Measurements from ENCODE around the gene MTG2. TPM values are rescaled to one million over a fixed set of nuclear protein-coding genes. Genes with fewer than 3 reads are reported as not detected.

The MTG2 gene
- total and polyA plus RNA-seq, 10 of the 15 experiments (the other 5 are each of a cell fraction or from before 2014, with no cell fraction given) = 6.2 to 52.4 (median 34.3) TPM

DNA sequence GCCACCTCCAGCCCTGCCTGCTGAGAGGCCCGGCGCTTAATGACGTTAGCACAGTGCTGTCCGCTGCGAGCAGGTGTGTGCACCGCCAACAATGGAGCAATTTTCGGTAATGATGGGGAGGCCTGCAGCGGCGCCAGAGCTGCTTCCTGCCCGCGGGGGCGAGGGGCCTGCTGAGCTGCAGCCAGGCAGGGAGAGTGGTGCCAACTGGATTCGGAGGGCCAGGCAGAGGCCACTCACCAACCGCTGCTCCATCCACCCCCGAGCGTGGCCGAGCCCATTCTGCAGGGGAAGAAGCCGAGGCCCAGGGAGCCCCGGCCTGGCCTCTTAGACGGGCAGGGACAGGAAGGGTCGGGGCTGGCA, 27.6 kb downstream of the MTG2 start:
- no peak overlapping the region for H3K9ac ChIP-seq (ENCODE audit: control insufficient read depth, insufficient read depth, low read length)
- ChIA-PET POLR2A (no interaction called here), CTCF (no interaction called here), RAD21 (ENCODE audit: unreplicated experiment) (no interaction called here), SMC1A (ENCODE audit: uncharacterized antibody, unreplicated experiment) (no interaction called here)
- TF ChIP-seq HDAC6 (IDR thresholded peaks at IDR 0.05; ENCODE audit: unreplicated experiment) (no peak), CREM (IDR thresholded peaks at IDR 0.05; ENCODE audit: low read depth) (no peak), NR2F1 (conservative IDR thresholded peaks at IDR 0.05) (no peak), TCF12 (IDR thresholded peaks at IDR 0.05; ENCODE audit: low read depth, low read length) (no peak), IKZF1 (conservative IDR thresholded peaks at IDR 0.05) (no peak), RCOR1 (conservative IDR thresholded peaks at IDR 0.05; ENCODE audit: low read depth, low read length) (no peak), BCL11A (IDR thresholded peaks at IDR 0.05; ENCODE audit: low read depth, low read length) (no peak), NFYA (IDR thresholded peaks at IDR 0.05; ENCODE audit: borderline replicate concordance, low read depth, low read length) (no peak), CREB1 (IDR thresholded peaks at IDR 0.05; ENCODE audit: low read depth) (no peak), BRCA1 (IDR thresholded peaks at IDR 0.05; ENCODE audit: low read depth, low read length) (no peak), STAT3 (IDR thresholded peaks at IDR 0.05; ENCODE audit: low read depth, low read length) (no peak), CBFB (IDR thresholded peaks at IDR 0.05; ENCODE audit: low read depth) (no peak)
- TF ChIP-seq, protein P1, sequence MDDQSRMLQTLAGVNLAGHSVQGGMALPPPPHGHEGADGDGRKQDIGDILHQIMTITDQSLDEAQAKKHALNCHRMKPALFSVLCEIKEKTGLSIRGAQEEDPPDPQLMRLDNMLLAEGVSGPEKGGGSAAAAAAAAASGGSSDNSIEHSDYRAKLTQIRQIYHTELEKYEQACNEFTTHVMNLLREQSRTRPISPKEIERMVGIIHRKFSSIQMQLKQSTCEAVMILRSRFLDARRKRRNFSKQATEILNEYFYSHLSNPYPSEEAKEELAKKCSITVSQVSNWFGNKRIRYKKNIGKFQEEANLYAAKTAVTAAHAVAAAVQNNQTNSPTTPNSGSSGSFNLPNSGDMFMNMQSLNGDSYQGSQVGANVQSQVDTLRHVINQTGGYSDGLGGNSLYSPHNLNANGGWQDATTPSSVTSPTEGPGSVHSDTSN (IDR thresholded peaks at IDR 0.05; ENCODE audit: insufficient replicate concordance, low read depth, low read length) = no peak
- TF ChIP-seq, protein P2, sequence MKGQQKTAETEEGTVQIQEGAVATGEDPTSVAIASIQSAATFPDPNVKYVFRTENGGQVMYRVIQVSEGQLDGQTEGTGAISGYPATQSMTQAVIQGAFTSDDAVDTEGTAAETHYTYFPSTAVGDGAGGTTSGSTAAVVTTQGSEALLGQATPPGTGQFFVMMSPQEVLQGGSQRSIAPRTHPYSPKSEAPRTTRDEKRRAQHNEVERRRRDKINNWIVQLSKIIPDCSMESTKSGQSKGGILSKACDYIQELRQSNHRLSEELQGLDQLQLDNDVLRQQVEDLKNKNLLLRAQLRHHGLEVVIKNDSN (IDR thresholded peaks at IDR 0.05; ENCODE audit: borderline replicate concordance, extremely low read length, insufficient read depth, low read depth, low read length) = no peak
- TF ChIP-seq, protein P3, sequence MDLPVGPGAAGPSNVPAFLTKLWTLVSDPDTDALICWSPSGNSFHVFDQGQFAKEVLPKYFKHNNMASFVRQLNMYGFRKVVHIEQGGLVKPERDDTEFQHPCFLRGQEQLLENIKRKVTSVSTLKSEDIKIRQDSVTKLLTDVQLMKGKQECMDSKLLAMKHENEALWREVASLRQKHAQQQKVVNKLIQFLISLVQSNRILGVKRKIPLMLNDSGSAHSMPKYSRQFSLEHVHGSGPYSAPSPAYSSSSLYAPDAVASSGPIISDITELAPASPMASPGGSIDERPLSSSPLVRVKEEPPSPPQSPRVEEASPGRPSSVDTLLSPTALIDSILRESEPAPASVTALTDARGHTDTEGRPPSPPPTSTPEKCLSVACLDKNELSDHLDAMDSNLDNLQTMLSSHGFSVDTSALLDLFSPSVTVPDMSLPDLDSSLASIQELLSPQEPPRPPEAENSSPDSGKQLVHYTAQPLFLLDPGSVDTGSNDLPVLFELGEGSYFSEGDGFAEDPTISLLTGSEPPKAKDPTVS (IDR thresholded peaks at IDR 0.05; ENCODE audit: low read depth, low read length) = no peak
- TF ChIP-seq, protein P4, sequence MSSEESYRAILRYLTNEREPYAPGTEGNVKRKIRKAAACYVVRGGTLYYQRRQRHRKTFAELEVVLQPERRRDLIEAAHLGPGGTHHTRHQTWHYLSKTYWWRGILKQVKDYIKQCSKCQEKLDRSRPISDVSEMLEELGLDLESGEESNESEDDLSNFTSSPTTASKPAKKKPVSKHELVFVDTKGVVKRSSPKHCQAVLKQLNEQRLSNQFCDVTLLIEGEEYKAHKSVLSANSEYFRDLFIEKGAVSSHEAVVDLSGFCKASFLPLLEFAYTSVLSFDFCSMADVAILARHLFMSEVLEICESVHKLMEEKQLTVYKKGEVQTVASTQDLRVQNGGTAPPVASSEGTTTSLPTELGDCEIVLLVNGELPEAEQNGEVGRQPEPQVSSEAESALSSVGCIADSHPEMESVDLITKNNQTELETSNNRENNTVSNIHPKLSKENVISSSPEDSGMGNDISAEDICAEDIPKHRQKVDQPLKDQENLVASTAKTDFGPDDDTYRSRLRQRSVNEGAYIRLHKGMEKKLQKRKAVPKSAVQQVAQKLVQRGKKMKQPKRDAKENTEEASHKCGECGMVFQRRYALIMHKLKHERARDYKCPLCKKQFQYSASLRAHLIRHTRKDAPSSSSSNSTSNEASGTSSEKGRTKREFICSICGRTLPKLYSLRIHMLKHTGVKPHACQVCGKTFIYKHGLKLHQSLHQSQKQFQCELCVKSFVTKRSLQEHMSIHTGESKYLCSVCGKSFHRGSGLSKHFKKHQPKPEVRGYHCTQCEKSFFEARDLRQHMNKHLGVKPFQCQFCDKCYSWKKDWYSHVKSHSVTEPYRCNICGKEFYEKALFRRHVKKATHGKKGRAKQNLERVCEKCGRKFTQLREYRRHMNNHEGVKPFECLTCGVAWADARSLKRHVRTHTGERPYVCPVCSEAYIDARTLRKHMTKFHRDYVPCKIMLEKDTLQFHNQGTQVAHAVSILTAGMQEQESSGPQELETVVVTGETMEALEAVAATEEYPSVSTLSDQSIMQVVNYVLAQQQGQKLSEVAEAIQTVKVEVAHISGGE (CRISPR knock-in tag; IDR thresholded peaks at IDR 0.05) = no peak
- TF ChIP-seq, protein P5, sequence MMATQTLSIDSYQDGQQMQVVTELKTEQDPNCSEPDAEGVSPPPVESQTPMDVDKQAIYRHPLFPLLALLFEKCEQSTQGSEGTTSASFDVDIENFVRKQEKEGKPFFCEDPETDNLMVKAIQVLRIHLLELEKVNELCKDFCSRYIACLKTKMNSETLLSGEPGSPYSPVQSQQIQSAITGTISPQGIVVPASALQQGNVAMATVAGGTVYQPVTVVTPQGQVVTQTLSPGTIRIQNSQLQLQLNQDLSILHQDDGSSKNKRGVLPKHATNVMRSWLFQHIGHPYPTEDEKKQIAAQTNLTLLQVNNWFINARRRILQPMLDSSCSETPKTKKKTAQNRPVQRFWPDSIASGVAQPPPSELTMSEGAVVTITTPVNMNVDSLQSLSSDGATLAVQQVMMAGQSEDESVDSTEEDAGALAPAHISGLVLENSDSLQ (IDR thresholded peaks at IDR 0.05) = no peak
- H3K27me3 ChIP-seq (replicated peaks in 1 of 2; ENCODE audit: control insufficient read depth in 2 of 2, insufficient read depth in 2 of 2, low read length in 1 of 2) = no peaks in the 10 kb centered on the region
- no peak for FAIRE-seq
- intact Hi-C loops (cut with micrococcal nuclease; ENCODE audit: unreplicated experiment) = no loop called here
- no peaks in the 10 kb centered on the region for H3K36me3 ChIP-seq (ENCODE audit: control insufficient read depth in 2 of 2, insufficient read depth in 2 of 2, low read length in 1 of 2)
- no peaks in the 10 kb centered on the region for H3K4me1 ChIP-seq (ENCODE audit: control insufficient read depth, insufficient read depth, low read length)
- no peaks in the 10 kb centered on the region for H3K9me3 ChIP-seq (replicated peaks; ENCODE audit: control insufficient read depth, insufficient read depth, low read length)
- 67% methylated on average over 21 of the region's 21 CpGs for WGBS (ENCODE audit: insufficient coverage, insufficient replicate concordance, low lambda C conversion rate, missing lambda C conversion rate)
- BruUV-seq (replicated peaks) = no TSS peak
- H3K79me2 ChIP-seq (ENCODE audit: control insufficient read depth, insufficient read depth, low read length) = no peaks in the 10 kb centered on the region
- no peak for ATAC-seq
- no peaks in the 10 kb centered on the region for H4K20me1 ChIP-seq (ENCODE audit: control insufficient read depth, insufficient read depth)
- no peak overlapping the region for H3K4me2 ChIP-seq (ENCODE audit: control insufficient read depth, insufficient read depth)
- no peak for DNase-seq (ENCODE audit: low read depth, low spot score)
- in situ Hi-C loops (cut with MboI) = no loop called here
- H3K4me3 ChIP-seq = no peak overlapping the region
- no peak overlapping the region for H2AFZ ChIP-seq (ENCODE audit: control insufficient read depth, low read depth, low read length)
- no peak overlapping the region for H3K27ac ChIP-seq (ENCODE audit: control insufficient read depth, insufficient read depth)

Measured in GM12878 (cell line).